ENCODE data around the gene LRP6. TPM values are rescaled to one million over a fixed set of nuclear protein-coding genes. Genes with fewer than 3 reads are reported as not detected.

Gene LRP6
- total and polyA plus RNA-seq, 2 of the 13 experiments (the other 11 are each of a cell fraction or from before 2014, with no cell fraction given): 33.8 to 42.0 TPM

DNA sequence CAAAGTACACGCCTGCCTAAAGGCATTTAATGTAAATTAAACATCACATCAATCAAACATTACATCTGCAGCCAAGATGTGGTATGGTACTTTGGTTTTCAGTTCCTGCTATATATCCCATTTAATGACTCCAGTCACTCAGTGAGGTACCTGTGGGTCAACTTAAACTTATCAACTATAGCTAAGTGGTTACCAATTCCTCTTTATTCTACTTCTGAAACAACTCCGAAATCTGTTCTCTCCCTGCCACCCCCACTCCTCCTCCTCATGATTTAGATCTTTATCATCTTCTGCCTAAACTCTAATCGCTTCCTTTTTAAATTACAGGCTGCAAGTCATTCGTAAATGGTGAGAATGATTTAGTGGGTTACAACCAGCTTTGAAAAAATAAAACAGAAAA is 138.2 kb downstream of the LRP6 start:
- no peaks in the 10 kb centered on the region for H3K79me2 ChIP-seq (ENCODE audit: insufficient read depth, low read length)
- no TSS peak for BruUV-seq (replicated peaks)
- ChIA-PET CTCF (ENCODE audit: low intra/inter-chr PET ratio, low total read pairs) (no interaction called here), POLR2A (no interaction called here)
- FAIRE-seq: no peak
- no peak for DNase-seq (ENCODE audit: low spot score)
- intact Hi-C loops (cut with micrococcal nuclease; ENCODE audit: unreplicated experiment): no loop called here
- WGBS (ENCODE audit: low lambda C conversion rate): 95% methylated on average over 4 of the region's 4 CpGs
- H3K9me3 ChIP-seq (ENCODE audit: low read length): no peaks in the 10 kb centered on the region
- H3K4me1 ChIP-seq (ENCODE audit: insufficient read depth, low read length): no peaks in the 10 kb centered on the region
- H3K4me3 ChIP-seq (replicated peaks in 1 of 3; ENCODE audit: insufficient read depth in 1 of 3, low read depth in 2 of 3, low read length in 3 of 3): no peak overlapping the region
- in situ Hi-C loops (cut with HindIII; ENCODE audit: extremely low pct_ligation_motif_present, low pct_unique_long_range_greater_than_20kb): no loop called here
- no peak overlapping the region for H2AFZ ChIP-seq (ENCODE audit: low read length)
- no peak overlapping the region for H3K27ac ChIP-seq (ENCODE audit: extremely low read length, insufficient read depth, low read length)
- ATAC-seq: no peak
- H3K9ac ChIP-seq (ENCODE audit: insufficient read depth, low read depth, low read length): no peak overlapping the region
- no peak overlapping the region for H3K4me2 ChIP-seq (ENCODE audit: low read depth, low read length)
- peaks cover 14 to 70% of the 10 kb centered on the region in 2 experiments for H3K36me3 ChIP-seq (replicated peaks in 1 of 2; ENCODE audit: control insufficient read depth in 1 of 2, insufficient read depth in 2 of 2, low read length in 2 of 2)
- no peaks in the 10 kb centered on the region for H4K20me1 ChIP-seq (ENCODE audit: insufficient read depth, low read length)
- no peaks in the 10 kb centered on the region for H3K27me3 ChIP-seq (ENCODE audit: control insufficient read depth in 1 of 2, insufficient read depth in 2 of 2, low read length in 2 of 2)
- TF ChIP-seq NCOA5 (CRISPR knock-in tag; IDR thresholded peaks at IDR 0.05): no peak
- no peak for TF ChIP-seq PLRG1 (conservative IDR thresholded peaks at IDR 0.05)
- TF ChIP-seq ZNF691 (CRISPR knock-in tag; IDR thresholded peaks at IDR 0.05; ENCODE audit: borderline replicate concordance, low read depth): no peak
- TF ChIP-seq TOPORS (CRISPR knock-in tag; IDR thresholded peaks at IDR 0.05): no peak
- no peak for TF ChIP-seq MLLT10 (CRISPR knock-in tag; IDR thresholded peaks at IDR 0.05)
- TF ChIP-seq ZNF609 (CRISPR knock-in tag; IDR thresholded peaks at IDR 0.05; ENCODE audit: borderline replicate concordance): no peak
- TF ChIP-seq NR2C2 (CRISPR knock-in tag; IDR thresholded peaks at IDR 0.05; ENCODE audit: borderline replicate concordance): no peak
- TF ChIP-seq STAT5B (CRISPR knock-in tag; IDR thresholded peaks at IDR 0.05): no peak
- no peak for TF ChIP-seq ZBTB39 (CRISPR knock-in tag; IDR thresholded peaks at IDR 0.05)
- TF ChIP-seq FOXM1 (CRISPR knock-in tag; IDR thresholded peaks at IDR 0.05): no peak
- TF ChIP-seq ZHX1 (CRISPR knock-in tag; IDR thresholded peaks at IDR 0.05; ENCODE audit: low read depth): no peak
- no peak for TF ChIP-seq ZNF670 (CRISPR knock-in tag; IDR thresholded peaks at IDR 0.05; ENCODE audit: borderline replicate concordance)
- no peak for TF ChIP-seq ZFY (CRISPR knock-in tag; IDR thresholded peaks at IDR 0.05)

All from HepG2 (cell line).